NT2/D1 (cell line): ENCODE results near the gene RNF141.

ENCODE experiments used
- SUZ12 ChIP-seq: IDR thresholded peaks from 2 replicates; pipeline ENCODE4 v1.6.1; 2011; ENCODE audit not compliant: insufficient read length, insufficient read depth; ENCODE audit errors: extremely low read depth
- YY1 ChIP-seq: IDR thresholded peaks from 2 replicates; pipeline ENCODE4 v1.6.1; 2011; ENCODE audit not compliant: insufficient read length, insufficient read depth
- ZNF274 ChIP-seq: IDR thresholded peaks from 2 replicates; pipeline ENCODE4 v1.6.1; 2011; ENCODE audit warnings: mild to moderate bottlenecking, low read depth, low read length

GRCh38 chr11:10480026-10480425 is 61.0 kb downstream of the RNF141 start:
- TF ChIP-seq YY1 = no peak
- TF ChIP-seq SUZ12 = no peak
- no peak for TF ChIP-seq ZNF274
